K562 (cell line): ENCODE measurements around the gene DBNDD2. TPM values are rescaled to one million over a fixed set of nuclear protein-coding genes. Genes with fewer than 3 reads are reported as not detected.

Experiments used
- ATAC-seq: fragments of 200-7000 bp; cut with Tn5 transposase; 3 replicates; pipeline ENCODE4 v1.9.1; 2020; ENCODE audit warnings: moderate library complexity
- BruUV-seq: library from RNA; stranded (reverse); fragments of 400-500 nt; replicated peaks from 2 replicates; lab custom pipeline; 2021; lab: Mats Ljungman, UMichigan
- CTCF ChIA-PET: fragments of 300-600 bp; formaldehyde crosslinking; extraction: SDS; loops from one replicate; lab custom pipeline; 2021; ENCODE audit warnings: low intra/inter-chr PET ratio; lab: Yijun Ruan, JAX
- POLR2A ChIA-PET: fragments of 300-600, 350-650 bp; sonication (Branson Sonifier 250); formaldehyde crosslinking; extraction: SDS; loops from one replicate; lab custom pipeline; 2021; ENCODE audit warnings: antibody characterized with exemption, inconsistent platforms; lab: Yijun Ruan, JAX
- DNase-seq, 4 experiments: peaks; one replicate each; pipeline versions ENCODE4 v3.0.0 to v3.0.0-alpha.2; 2011 to 2018; ENCODE audit warnings: low spot score in 3 of 4, mixed read lengths in 3 of 4; ENCODE audit errors: extremely low read depth in 1 of 4
- FAIRE-seq: peaks from 2 replicates; lab custom pipeline; 2011; peaks lifted over from hg19 to GRCh38; lab: Jason Lieb, UNC
- H2AFZ ChIP-seq: 2 replicates; pipeline ENCODE4 v1.6.0; 2011; ENCODE audit warnings: low read depth, low read length, control low read depth, inconsistent platforms
- H3K27ac ChIP-seq: fragments of 200-600 bp; 3 replicates; pipeline ENCODE4 v1.8.0; 2011; ENCODE audit warnings: low read depth, mild to moderate bottlenecking, control low read depth, inconsistent platforms, low read length, moderate library complexity, mixed read lengths; ENCODE audit errors: extremely low read depth
- H3K27me3 ChIP-seq, 2 experiments: fragments of 300-600 bp in 1 of 2; 2 replicates in 1 of 2; 3 replicates in 1 of 2; pipeline versions ENCODE4 v1.6.0 to v1.8.0; 2011; ENCODE audit warnings: inconsistent platforms in 2 of 2, low read length in 2 of 2, mild to moderate bottlenecking in 1 of 2, mixed read lengths in 1 of 2, moderate library complexity in 1 of 2; ENCODE audit not compliant: control insufficient read depth in 2 of 2, insufficient read depth in 2 of 2
- H3K36me3 ChIP-seq: fragments of 300-600 bp; 3 replicates; pipeline ENCODE4 v1.8.0; 2011; ENCODE audit warnings: mild to moderate bottlenecking, low read length, inconsistent platforms; ENCODE audit not compliant: control insufficient read depth, insufficient read depth
- H3K4me1 ChIP-seq, 2 experiments: fragments of 200-600 bp in 1 of 2; replicated peaks in 1 of 2; 2 replicates in 1 of 2; 3 replicates in 1 of 2; pipeline versions ENCODE4 v1.5.1 to v1.8.0; 2011; ENCODE audit warnings: inconsistent platforms in 2 of 2, low read length in 2 of 2, mild to moderate bottlenecking in 1 of 2, mixed read lengths in 1 of 2, moderate library complexity in 1 of 2; ENCODE audit not compliant: control insufficient read depth in 2 of 2, insufficient read depth in 2 of 2
- H3K4me2 ChIP-seq: 2 replicates; pipeline ENCODE4 v1.6.1; 2011; ENCODE audit warnings: low read length, control low read depth, inconsistent platforms, mixed read lengths; ENCODE audit not compliant: insufficient read depth
- H3K4me3 ChIP-seq: fragments of 200-600 bp; sonication (generic), shearing (Covaris generic); 2 replicates; pipeline ENCODE4 v1.5.1; 2016; ENCODE audit warnings: control low read depth, inconsistent platforms
- H3K79me2 ChIP-seq: fragments of 200-600 bp; 3 replicates; pipeline ENCODE4 v1.8.0; 2011; ENCODE audit warnings: low read length, inconsistent platforms; ENCODE audit not compliant: control insufficient read depth, insufficient read depth
- H3K9ac ChIP-seq, 2 experiments: 2 replicates each; pipeline versions ENCODE4 v1.6.0 to v1.6.1; 2011; ENCODE audit warnings: low read depth in 2 of 2, low read length in 2 of 2, control low read depth in 1 of 2, inconsistent platforms in 1 of 2, mild to moderate bottlenecking in 1 of 2, mixed read lengths in 1 of 2; ENCODE audit not compliant: insufficient read depth in 1 of 2
- H3K9me1 ChIP-seq: one replicate; pipeline ENCODE4 v1.6.0; 2011; ENCODE audit warnings: inconsistent platforms, mild to moderate bottlenecking, low read length, moderate library complexity; ENCODE audit not compliant: control insufficient read depth, insufficient read depth
- H3K9me3 ChIP-seq: replicated peaks from 2 replicates; pipeline ENCODE4 v1.5.1; 2011; ENCODE audit warnings: low read depth, low read length, inconsistent platforms; ENCODE audit not compliant: control insufficient read depth, insufficient read depth
- H4K20me1 ChIP-seq: replicated peaks from 2 replicates; pipeline ENCODE4 v1.6.1; 2011; ENCODE audit warnings: low read length, inconsistent platforms, mixed read lengths; ENCODE audit not compliant: control insufficient read depth, insufficient read depth
- ASH1L ChIP-seq: fragments of 450-650 bp; IDR thresholded peaks from 2 replicates; pipeline ENCODE4 v1.6.1; 2018; ENCODE audit warnings: borderline replicate concordance, mild to moderate bottlenecking, low read depth; ENCODE audit not compliant: partially characterized antibody
- CBFA2T2 ChIP-seq: fragments of 450-650 bp; conservative IDR thresholded peaks from 2 replicates; pipeline ENCODE4 v1.6.1; 2017; ENCODE audit warnings: mild to moderate bottlenecking
- COPS2 ChIP-seq: fragments of 450-650 bp; conservative IDR thresholded peaks from 2 replicates; pipeline ENCODE4 v1.6.1; 2016; ENCODE audit warnings: mild to moderate bottlenecking, moderate library complexity
- MEIS2 ChIP-seq: fragments of 450-650 bp; IDR thresholded peaks from 2 replicates; pipeline ENCODE4 v1.6.1; 2014; ENCODE audit warnings: mild to moderate bottlenecking; ENCODE audit not compliant: partially characterized antibody
- MNT ChIP-seq, 2 experiments: fragments of 450-650 bp; conservative IDR thresholded peaks; 2 replicates each; pipeline ENCODE4 v1.6.1; 2017; ENCODE audit warnings: mild to moderate bottlenecking in 2 of 2, moderate library complexity in 2 of 2
- PCBP2 ChIP-seq: fragments of 200-400 bp; formaldehyde crosslinking; IDR thresholded peaks from 2 replicates; pipeline ENCODE4 v1.6.1; 2018; ENCODE audit warnings: low read length, low read depth, mild to moderate bottlenecking, moderate library complexity; ENCODE audit not compliant: poor library complexity, severe bottlenecking
- RFX7 ChIP-seq: fragments of 250-450 bp; sonication (Bioruptor Pico); IDR thresholded peaks from 2 replicates; pipeline ENCODE4 v1.5.1; 2021; ENCODE audit warnings: mild to moderate bottlenecking
- TAF1 ChIP-seq: IDR thresholded peaks from 2 replicates; pipeline ENCODE4 v1.6.1; 2011; ENCODE audit warnings: mild to moderate bottlenecking, low read length, moderate library complexity; ENCODE audit not compliant: insufficient read depth, control insufficient read depth, severe bottlenecking; ENCODE audit errors: extremely low read depth
- TEAD1 ChIP-seq, 2 experiments: fragments of 450-650 bp in 1 of 2; sonication (generic) in 1 of 2; formaldehyde crosslinking; IDR thresholded peaks; 2 replicates each; pipeline versions ENCODE4 v1.4.0 to v1.8.0; 2020 to 2022; ENCODE audit warnings: mild to moderate bottlenecking in 2 of 2, missing genetic modification reagents in 1 of 2
- TFE3 ChIP-seq: fragments of 450-650 bp; formaldehyde crosslinking; IDR thresholded peaks from 2 replicates; pipeline ENCODE4 v1.4.0; 2020; ENCODE audit warnings: mild to moderate bottlenecking, mixed read lengths
- ZC3H8 ChIP-seq: fragments of 450-650 bp; IDR thresholded peaks from 2 replicates; pipeline ENCODE4 v1.6.1; 2017
- ZNF41 ChIP-seq: fragments of 250-450 bp; sonication (Bioruptor Pico); conservative IDR thresholded peaks from 2 replicates; pipeline ENCODE4 v1.4.0; 2020; ENCODE audit warnings: mild to moderate bottlenecking
- ZNF518B ChIP-seq: fragments of 250-450 bp; sonication (Bioruptor Pico); IDR thresholded peaks from 2 replicates; pipeline ENCODE4 v1.5.0; 2021; ENCODE audit warnings: mild to moderate bottlenecking, moderate library complexity
- ZNF644 ChIP-seq: fragments of 200-800 bp; sonication (Bioruptor generic); IDR thresholded peaks from 2 replicates; pipeline ENCODE4 v1.6.1; 2016; ENCODE audit warnings: low read depth, missing genetic modification characterization, missing compliant biosample characterization
- ZNF668 ChIP-seq: fragments of 250-450 bp; sonication (Bioruptor Pico); IDR thresholded peaks from 2 replicates; pipeline ENCODE4 v1.8.0; 2022; ENCODE audit warnings: mild to moderate bottlenecking, inconsistent platforms
- WGBS: fragments of 100-300 bp; shearing (Covaris generic); methylation state at CpG from one replicate; pipeline ENCODE4 v1.1.6; 2016; ENCODE audit warnings: low coverage, mixed read lengths; ENCODE audit not compliant: insufficient coverage; ENCODE audit errors: missing lambda C conversion rate; 5-methylcytosine and 5-hydroxymethylcytosine counted together
- in situ Hi-C: fragments of 300-500 bp; cut with MboI; formaldehyde crosslinking; loops from 4 replicates; pipeline ENCODE4 v1.15.0; 2018; ENCODE audit warnings: inconsistent platforms, mixed read lengths
- intact Hi-C: fragments of 100-400 bp; cut with micrococcal nuclease; formaldehyde crosslinking; loops from 2 replicates; pipeline ENCODE4 v1.14.2; 2022
- polyA plus RNA-seq, 8 experiments: library from polyadenylated mRNA; depleted of rRNA in 4 of 8; stranded (reverse) in 5 of 8; unstranded in 3 of 8; fragments of >200 nt; fragmentation: Nextera tagmentation in 2 of 8; fragmentation: Illumina TruSeq in 1 of 8; extraction: Ambion mirVana in 2 of 8; extraction: Trizol in 1 of 8; gene quantifications; 2 replicates each; pipeline versions ENCODE4 v1.2.1 to v1.2.3, GENCODE V29; 2011 to 2014; ENCODE audit warnings: inconsistent platforms in 1 of 8, missing spikeins in 1 of 8
- total RNA-seq, 7 experiments: library from RNA; depleted of rRNA in 6 of 7; stranded (reverse); fragments of >200 nt in 6 of 7; fragmentation: Illumina TruSeq in 2 of 7; extraction: Trizol in 2 of 7; gene quantifications; 2 replicates each; pipeline versions ENCODE4 v1.2.1 to v1.2.3, GENCODE V29; 2011 to 2021; ENCODE audit warnings: low replicate concordance in 1 of 7

Gene DBNDD2
- total and polyA plus RNA-seq, 9 of the 15 experiments (the other 6 are each of a cell fraction or from before 2014, with no cell fraction given): 12.8 to 64.0 (median 35.8) TPM

GRCh38 chr20:45359069-45359405 lies 49.1 kb upstream of the DBNDD2 start:
- Histone ChIP-seq H4K20me1 (no peaks in the 10 kb centered on the region), H3K4me3 (no peak overlapping the region), H2AFZ (peak overlapping the region; percentile 96), H3K36me3 (no peaks in the 10 kb centered on the region), H3K9me1 (no peaks in the 10 kb centered on the region), H3K79me2 (peaks cover 8% of the 10 kb centered on the region), H3K4me2 (no peak overlapping the region), H3K27me3 (no peaks in the 10 kb centered on the region), H3K9ac (no peak overlapping the region), H3K9me3 (no peaks in the 10 kb centered on the region), H3K27ac (no peak overlapping the region; the same call in 2 of the 3 replicates), H3K4me1 (peaks cover 7 to 29% of the 10 kb centered on the region in 2 experiments)
- DNase-seq (no peak), ATAC-seq (no peak), FAIRE-seq (no peak)
- intact Hi-C loops (no loop called here), in situ Hi-C loops (no loop called here)
- ChIA-PET POLR2A (interaction anchor here (0.6 to 3.1 kb wide), 4 partner anchors 12 to 258 kb away, joined by 3 to 14 read pairs (median 6); no protein-coding TSS in a partner anchor), CTCF (no interaction called here)
- WGBS: 73% methylated on average over 7 of the region's 7 CpGs
- no TSS peak for BruUV-seq
- TF ChIP-seq MEIS2 (no peak), ZNF644 (tag) (no peak), ZC3H8 (no peak), ASH1L (no peak), RFX7 (CRISPR knock-in tag) (no peak), TAF1 (no peak), ZNF41 (CRISPR knock-in tag) (no peak), PCBP2 (no peak), MNT (conservative IDR thresholded peaks at IDR 0.05) (no peak), TEAD1 (CRISPR knock-in tag; IDR thresholded peaks at IDR 0.05) (no peak), COPS2 (no peak), ZNF518B (CRISPR knock-in tag) (no peak), ZNF668 (CRISPR knock-in tag) (no peak), TFE3 (CRISPR knock-in tag) (no peak), CBFA2T2 (no peak)
